GM19467 (cell line): ENCODE measurements around the gene NCOA7.
A peak's percentile ranks its signal among the peaks of the same experiment; 100 is the strongest.
"Not testable (repeated sequence)": the region's sequence is repeated elsewhere in the genome, so short reads cannot be mapped to it uniquely, and the experiment has no call there.

ENCODE experiments used
- ATAC-seq: cut with Tn5 transposase; IDR thresholded peaks from one replicate; pipeline ENCODE4 v1.9.1; 2021; ENCODE audit warnings: mild to moderate bottlenecking, moderate library complexity; ENCODE audit not compliant: unreplicated experiment

The NCOA7 gene

GRCh38 chr6:125913864-125914351 is 123.1 kb downstream of the NCOA7 start:
- ATAC-seq, result no peak

DNA sequence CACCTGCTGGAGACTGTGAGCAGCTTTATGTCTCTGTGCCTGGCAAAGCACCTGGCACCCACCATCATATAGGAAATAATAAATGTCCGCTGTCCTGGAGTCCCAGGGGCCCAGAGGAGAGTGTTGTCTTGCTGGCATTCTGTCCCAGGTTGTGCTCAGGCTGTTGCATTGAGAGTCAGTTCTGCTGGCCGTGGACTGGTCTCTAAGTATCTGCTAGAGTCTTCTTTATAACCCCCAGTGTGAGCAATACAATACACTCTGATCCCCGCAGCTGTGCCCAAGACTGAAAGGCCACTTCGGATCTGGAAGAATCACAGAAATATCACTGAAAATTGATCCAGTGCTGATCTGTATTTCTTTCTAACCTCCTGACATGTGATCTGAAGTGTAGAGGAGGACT is 127.5 kb downstream of the NCOA7 start:
- ATAC-seq, result no peak

GRCh38 chr6:125918681-125919566 is 128.2 kb downstream of the NCOA7 start:
- ATAC-seq, result peak; percentile 98

DNA sequence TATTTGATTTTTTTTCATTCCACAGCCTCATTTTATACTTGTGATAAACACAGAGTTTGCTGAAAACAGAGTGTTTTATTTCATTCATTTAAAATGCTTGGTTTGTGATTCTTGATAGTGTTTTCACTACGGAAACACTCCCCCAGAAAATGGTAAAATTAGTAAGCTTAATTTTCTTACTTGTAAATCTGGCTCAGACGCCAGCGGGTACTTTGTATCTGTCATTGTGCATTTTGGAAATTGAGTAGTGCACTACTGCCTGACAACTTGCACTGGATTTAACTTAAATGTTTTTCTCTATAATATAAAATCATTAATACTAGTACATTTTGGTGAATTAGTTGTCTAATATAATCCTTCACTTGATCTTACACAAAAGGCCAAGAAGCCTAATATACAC is 128.9 kb downstream of the NCOA7 start:
- ATAC-seq, result peak; percentile 4

GRCh38 chr6:125922322-125922860 is 131.6 kb downstream of the NCOA7 start:
- no peak for ATAC-seq

DNA sequence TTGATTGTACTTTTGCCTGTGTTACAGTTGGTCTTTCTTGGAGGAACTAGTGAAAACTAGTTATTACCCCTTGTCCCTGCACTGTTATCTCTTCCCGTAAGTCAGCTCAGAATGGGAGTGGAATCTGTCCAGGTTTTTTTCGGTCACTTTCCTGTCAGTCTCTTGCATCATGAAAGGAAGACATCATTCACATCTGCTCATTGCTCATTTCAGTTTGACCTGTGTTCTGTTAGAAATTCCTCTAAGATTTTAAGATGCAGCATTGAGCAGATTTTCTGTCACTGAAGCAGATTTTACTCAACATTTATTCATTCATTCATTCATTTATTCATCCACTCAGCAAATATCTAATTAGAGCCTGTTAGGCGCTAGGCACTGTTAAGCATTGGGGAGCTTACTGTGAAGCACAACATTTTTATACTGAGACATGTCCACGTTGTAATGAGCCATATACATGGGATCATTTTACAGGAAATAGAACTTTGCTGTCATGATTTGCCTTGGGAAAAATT is 132.7 kb downstream of the NCOA7 start:
- ATAC-seq, result no peak

GRCh38 chr6:125924169-125924568 is 133.4 kb downstream of the NCOA7 start:
- no peak for ATAC-seq

GRCh38 chr6:125924697-125925358 is 134.1 kb downstream of the NCOA7 start:
- ATAC-seq, result no peak

GRCh38 chr6:125926711-125927110 is 136.0 kb downstream of the NCOA7 start:
- no peak for ATAC-seq

DNA sequence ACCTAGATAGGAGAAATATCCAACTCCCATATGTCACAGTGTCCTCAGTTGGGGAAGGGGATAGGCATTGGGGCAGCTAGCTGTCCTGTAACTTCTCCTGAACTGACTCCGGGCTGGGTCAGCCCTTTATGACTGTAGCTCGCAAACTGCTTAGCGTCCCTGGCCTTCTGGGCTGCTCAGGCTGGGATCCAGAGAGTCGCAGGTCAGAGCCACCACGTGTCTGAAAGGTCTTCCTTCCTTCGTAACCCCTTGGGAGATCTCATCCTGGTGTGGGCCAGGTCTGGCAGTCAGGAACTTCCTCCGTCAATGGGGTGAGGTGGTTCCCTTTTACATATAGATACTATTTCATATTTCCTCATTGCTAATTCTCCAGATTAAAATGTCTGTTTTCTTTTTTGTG is 137.0 kb downstream of the NCOA7 start:
- ATAC-seq, result no peak

- ATAC-seq, result no peak
Observed at GRCh38 chr6:125930765-125931418, 140.1 kb downstream of the NCOA7 start.

- ATAC-seq, result peak; percentile 55
Observed at GRCh38 chr6:125931733-125932450, 141.1 kb downstream of the NCOA7 start.

- peak; percentile 6 for ATAC-seq
Observed at GRCh38 chr6:125932451-125932795, 141.7 kb downstream of the NCOA7 start.

DNA sequence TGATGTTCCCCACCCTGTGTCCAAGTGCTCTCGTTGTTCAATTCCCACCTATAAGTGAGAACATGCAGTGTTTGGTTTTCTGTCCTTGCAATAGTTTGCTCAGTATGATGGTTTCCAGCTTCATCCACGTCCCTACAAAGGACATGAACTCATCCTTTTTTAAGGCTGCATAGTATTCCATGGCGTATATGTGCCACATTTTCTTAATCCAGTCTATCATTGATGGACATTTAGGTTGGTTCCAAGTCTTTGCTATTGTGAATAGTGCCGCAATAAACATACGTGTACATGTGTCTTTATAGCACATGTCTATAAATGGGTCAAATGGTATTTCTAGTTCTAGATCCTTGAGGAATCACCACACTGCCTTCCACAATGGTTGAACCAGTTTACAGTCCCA is 144.8 kb downstream of the NCOA7 start:
- not testable (repeated sequence) for ATAC-seq

GRCh38 chr6:125939026-125939425 is 148.3 kb downstream of the NCOA7 start:
- ATAC-seq, result no peak

- ATAC-seq, result no peak
Observed at GRCh38 chr6:125939791-125940190, 149.0 kb downstream of the NCOA7 start.

GRCh38 chr6:125940247-125941041 is 149.7 kb downstream of the NCOA7 start:
- no peak for ATAC-seq

DNA sequence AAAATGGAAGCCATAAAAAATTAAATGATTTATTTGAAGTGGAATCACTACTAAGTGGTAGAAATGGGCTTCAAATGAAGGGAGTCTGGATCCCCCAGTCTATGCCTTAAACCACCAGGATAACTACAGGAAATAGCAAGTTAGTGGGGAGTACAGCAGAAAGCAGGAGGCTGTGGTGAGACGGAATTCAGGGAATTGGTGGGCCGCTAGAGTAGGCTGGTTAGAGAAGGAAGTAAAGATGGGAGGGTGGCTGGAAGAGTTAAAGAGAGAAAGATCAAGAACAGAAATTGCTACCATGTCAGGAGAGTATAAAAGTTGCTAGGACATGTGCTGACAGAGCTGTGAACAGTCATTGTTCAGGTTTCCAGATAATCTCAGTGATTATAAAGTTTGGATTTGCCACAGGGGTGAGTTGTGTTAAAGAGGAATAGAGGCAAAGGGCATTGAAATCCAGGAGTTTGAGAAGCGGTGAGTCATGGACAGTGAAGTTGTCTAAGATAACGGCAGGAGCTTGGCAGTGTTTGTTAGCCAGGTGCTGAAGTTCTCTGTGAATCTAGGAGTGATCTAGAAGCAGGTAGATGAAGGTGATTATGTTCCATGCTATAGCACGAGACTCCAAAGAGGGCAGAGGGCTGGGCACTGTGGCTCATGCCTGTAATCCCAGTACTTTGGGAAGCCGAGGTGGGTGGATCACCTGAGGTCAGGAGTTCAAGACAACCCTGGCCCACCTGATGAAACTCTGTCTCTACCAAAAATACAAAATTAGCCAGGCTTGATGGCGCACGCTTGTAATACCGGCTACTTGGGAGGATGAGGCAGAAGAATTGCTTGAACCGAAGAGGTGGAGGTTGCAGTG is 152.1 kb downstream of the NCOA7 start:
- ATAC-seq, result no peak
